HG03159 (cell line): ENCODE results near the gene MBD3L4.
"Not testable (repeated sequence)": the region's sequence is repeated elsewhere in the genome, so short reads cannot be mapped to it uniquely, and the experiment has no call there.

Experiments used
- ATAC-seq: cut with Tn5 transposase; IDR thresholded peaks from one replicate; pipeline ENCODE4 v1.9.1; 2021; ENCODE audit warnings: mild to moderate bottlenecking, moderate library complexity; ENCODE audit not compliant: unreplicated experiment

The MBD3L4 gene

DNA sequence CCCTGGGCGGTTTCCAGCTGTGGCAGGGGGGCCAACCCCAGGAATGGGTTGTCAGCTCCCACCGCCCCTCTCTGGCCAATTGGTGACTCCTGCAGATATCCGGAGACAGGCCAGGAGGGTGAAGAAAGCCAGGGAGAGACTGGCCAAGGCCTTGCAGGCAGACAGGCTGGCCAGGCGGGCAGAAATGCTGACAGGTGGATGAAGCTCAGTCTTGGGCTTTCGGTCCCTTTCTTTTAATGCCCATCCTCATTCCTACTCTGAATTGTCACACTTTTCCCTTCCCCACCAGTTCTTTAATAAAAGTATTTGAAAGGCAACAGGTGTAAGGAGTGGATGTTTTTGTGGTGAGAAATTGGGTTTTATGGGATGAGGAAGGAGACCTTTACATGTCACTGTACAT, 11.4 kb upstream of the MBD3L4 start:
- ATAC-seq = not testable (repeated sequence)

DNA sequence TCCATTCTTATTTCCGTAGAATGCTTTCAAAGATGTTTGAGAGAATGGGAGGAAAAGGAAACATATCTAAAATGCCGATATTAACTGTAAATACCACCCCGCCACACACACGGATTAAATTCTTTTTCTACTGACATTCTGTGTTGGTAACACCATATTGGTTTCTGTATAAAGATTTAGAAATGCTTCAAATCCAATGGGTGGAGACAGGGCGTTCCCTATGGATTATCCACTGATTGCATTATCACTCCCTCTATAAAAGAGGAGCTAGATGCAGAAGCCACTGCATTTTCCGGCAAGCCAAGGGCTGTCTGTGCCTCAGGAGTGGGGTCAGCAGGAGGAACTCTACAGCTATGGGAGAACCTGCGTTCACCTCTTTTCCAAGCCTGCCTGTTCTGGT, 9.0 kb upstream of the MBD3L4 start, which contains the start of gene MBD3L2:
Gene MBD3L2 (plus strand): TSS at position 301 of the 400 bp plus-strand sequence. CDS start 53 bp downstream, at position 354.
- not testable (repeated sequence) for ATAC-seq

DNA sequence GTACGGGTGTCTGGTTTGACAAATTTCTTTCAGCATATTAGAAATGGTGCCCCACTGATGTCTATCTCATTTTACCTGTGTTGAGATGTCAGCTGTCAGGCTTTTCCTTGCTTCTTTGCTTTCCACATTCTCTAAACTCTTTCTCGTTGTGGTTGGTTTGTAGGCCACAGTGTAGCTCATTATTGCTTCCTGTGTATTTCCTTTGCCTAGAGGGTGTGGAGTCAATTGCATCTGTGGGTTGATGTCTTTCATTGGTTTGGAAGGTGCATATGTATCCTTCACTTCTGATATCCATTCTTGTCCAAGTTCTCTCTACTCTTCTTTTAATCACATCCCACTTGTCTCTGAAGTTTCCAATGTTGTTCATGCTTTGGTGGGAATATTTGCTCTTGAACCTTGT, 1.6 kb upstream of the MBD3L4 start:
- not testable (repeated sequence) for ATAC-seq

GRCh38 chr19:7030278-7030677, 9.7 kb downstream of the MBD3L4 start, which contains the start of gene MBD3L5:
MBD3L5 (plus strand) TSS chr19:7030578; CDS start chr19:7030612, 34 bp downstream.
- not testable (repeated sequence) for ATAC-seq

- not testable (repeated sequence) for ATAC-seq
Measured at GRCh38 chr19:7028790-7029189, 11.2 kb downstream of the MBD3L4 start.

GRCh38 chr19:7021331-7021730, 18.6 kb downstream of the MBD3L4 start, which contains the start of gene MBD3L2B:
MBD3L2B (minus strand) TSS chr19:7021431; CDS start chr19:7021397, 34 bp downstream.
- ATAC-seq = not testable (repeated sequence)

DNA sequence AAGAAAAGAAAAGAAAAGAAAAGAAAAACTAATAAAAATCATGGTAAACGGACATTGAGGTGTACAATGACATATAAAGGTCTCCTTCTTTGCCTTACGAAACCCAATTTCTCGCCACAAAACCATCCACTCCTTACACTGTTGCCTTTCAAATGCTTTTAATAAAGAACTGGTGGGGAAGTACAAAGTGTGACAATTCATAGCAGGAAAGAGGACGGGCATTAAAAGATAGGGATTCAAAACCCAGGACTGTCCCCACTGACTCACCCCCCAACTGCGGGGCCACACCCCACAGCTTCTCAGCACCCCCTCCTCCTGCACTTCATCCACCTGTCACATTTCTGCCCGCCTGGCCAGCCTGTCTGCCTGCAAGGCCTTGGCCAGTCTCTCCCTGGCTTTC, 21.2 kb downstream of the MBD3L4 start:
- no peak for ATAC-seq

- no peak for ATAC-seq
Measured at GRCh38 chr19:7013678-7014077, 26.3 kb downstream of the MBD3L4 start.

DNA sequence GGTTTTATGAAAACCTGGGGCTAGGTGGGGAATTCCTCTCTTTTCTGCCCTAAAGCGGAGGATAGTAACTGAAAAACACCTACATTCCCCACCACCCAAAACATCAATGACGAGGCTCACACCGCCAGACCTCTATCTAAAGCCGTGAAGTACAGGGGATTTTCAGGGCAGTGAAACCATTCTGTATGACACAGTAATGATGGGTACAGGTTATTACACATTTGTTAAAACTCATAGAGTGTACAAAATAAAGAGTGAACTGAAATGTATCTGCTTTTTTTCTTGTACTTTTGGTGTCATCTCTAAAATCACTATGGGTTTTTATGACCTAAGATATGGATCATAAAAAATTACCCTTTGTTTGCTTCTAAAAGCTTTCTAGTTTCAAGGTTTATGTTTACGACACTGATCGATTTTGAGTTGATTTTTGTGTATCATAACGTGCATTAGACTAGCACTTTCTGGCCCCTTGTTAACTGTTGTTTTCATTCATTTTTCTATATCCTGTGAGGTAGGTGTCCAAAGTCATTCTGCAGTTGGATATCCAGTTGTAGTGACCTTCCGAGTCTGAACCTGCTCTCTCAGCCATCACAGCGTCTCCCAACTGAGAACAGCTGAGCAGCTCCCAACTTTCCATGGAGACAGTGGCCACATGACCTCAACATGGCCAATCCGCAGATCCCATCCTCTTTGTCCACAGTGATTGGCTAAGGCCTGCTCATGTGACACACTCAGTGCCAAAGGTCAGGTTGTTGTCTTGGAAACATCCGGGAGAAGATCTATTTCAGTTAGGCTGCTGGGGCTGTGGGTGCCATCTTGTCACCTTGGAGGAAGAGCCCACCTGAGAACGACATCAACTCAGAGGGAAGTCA, 29.0 kb downstream of the MBD3L4 start:
- no peak for ATAC-seq

DNA sequence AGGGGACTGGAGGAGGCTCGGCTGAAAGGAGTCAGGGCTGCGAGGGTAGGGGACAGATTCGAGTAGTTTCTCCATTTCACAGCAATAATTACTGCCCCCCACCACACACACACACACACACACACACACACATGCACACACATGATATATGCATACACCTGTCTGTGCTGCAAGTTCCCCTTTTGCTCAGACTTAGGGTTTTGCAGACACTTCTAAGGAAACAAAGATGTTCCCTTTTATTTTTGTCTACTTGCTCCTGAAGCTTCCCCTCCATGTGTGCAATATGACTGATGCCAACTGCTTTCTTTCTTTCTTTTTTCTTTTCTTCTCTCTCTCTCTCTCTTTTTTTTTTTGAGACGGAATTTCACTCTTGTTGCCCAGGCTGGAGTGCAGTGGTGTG, 32.1 kb downstream of the MBD3L4 start:
- no peak for ATAC-seq

DNA sequence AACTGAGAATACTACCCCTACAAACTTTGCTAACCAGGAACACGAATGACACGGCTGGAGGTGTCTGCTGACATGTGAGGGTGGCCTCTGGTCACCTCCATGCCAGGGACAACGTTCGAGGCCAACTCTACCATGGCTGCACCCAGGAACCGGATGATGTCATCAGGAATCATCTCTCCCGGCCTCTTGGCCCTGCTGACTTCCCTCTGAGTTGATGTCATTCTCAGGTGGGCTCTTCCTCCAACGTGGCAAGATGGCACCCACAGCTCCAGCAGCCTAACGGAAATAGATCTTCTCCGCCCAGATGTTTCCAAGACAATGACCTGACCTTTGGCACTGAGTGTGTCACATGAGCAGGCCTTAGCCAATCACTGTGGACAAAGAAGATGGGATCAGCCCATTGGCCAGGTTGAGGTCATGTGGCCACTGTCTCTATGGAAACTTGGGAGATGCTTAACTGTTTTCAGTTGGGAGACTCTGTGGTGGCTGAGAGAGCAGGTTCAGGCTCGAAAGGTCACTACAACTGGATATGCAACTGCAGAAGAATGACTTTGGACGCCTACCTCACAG, 33.8 kb downstream of the MBD3L4 start:
- no peak for ATAC-seq

DNA sequence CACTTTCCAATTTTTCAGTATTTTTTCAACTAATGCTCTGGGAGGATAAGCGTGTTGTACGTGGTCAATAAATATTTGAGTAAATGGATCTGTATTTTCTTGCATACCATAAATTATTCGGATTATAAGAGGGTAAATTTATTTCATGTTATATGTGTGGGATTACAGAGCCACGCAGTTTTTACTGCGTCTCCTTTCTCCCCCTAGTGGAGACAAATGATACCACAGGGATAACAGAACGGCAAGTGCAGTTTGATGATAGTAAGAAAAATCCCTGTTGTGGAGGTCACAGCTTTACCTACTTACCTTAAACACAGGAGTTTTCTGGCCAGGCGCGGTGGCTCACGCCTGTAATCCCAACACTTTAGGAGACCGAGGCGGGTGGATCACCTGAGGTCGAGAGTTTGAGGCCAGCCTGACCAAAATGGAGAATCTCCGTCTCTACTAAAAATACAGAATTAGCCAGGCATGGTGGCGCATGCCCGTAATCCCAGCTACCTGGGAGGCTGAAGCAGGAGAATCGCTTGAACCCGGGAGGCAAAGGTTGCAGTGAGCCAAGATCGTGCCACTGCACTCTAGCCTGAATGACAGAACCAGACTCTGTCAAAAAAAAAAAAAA, 35.6 kb downstream of the MBD3L4 start:
- ATAC-seq = no peak

DNA sequence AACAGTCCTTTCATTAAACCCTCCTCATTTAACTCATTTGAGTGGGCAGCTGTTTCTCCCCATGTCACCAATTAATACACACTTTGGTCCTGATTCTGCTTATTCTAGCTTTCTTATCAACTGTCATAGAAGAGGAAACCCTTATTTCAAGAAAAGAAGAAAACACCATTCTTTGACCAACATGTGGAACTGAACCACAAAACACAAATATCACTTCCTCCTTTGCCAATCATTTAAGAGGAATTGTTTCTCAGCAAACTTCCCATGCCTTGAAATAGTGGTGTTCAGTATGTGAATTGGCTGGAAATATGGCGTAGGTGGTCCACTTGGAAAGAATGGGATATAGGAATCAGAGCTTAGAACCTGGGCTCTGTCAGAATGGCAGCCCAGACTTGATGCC, 39.2 kb downstream of the MBD3L4 start:
- ATAC-seq = no peak

DNA sequence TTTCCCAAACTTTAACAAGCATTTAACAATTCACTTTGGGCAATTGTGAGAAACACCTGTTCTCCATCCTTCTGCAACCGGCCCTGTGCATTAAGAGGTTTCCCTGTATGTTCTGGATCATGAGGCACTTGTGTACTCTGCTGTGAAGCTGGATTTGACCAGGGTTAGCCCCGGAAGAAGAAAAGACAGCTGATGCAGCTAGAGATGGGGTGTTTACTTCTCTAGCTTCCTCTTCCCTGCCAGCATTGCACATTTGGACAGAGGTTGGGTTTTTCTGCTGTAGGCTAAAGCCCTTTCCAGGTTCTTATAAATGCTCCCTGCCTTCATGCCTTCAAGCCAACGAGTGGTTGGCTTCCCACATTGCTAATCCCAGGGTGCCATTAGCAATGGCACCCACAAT, 39.6 kb downstream of the MBD3L4 start:
- ATAC-seq = no peak

GRCh38 chr19:6999933-7000332, 40.0 kb downstream of the MBD3L4 start:
- no peak for ATAC-seq

DNA sequence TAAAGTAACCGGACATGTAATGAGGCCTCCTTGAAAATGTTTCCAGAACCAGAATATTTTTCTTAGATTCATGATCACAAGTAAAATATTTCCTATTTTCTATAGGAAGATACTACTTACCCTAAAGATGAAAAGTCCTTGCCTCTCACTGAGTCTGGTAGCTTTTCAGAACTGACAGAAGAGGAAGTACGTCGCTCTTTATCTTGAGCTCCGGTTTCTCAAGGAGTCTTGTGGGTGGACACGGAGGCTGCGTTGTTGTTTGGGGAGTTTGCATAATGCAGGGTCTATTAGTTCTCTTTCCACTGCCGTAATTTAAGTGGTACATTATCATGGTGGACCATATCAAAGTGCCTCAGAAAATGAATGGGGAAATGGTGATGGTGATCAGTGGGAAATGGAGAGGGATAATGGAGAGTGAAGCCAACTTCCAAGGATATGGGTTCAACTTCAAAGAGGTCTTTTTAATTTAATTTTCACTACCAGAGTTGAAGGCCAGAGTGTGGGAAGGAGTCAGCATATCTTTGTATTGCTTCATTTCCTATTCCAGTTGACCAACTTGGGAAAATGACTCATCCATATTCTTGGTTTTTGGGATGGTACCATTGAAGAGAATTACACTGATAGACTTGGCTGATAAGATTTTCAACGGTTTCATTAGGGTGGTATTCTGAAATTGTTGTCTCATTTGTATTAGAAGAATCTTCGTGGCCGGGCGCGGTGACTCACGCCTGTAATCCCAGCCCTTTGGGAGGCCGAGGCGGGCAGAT, 42.1 kb downstream of the MBD3L4 start:
- ATAC-seq = no peak

DNA sequence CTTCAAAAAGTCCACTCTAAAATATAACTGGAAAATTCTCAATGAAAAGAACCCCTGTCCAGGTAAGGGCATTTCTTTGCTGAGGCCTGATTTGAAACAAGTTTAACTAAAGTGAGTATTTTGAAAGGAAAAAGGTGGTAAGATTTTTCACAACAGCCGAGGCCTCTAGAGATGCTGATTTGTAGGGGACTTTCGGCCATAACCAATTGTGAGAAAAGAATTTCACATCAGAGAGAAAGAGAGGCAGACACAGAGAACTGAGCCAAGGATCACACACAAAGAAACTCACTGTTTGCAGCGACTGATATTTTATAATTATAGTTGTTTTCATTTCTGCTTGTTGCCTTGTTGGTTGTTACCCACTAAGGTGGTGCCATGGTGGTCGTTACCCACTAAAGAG, 43.2 kb downstream of the MBD3L4 start:
- ATAC-seq = no peak

GRCh38 chr19:6995054-6995453, 44.9 kb downstream of the MBD3L4 start:
- no peak for ATAC-seq

DNA sequence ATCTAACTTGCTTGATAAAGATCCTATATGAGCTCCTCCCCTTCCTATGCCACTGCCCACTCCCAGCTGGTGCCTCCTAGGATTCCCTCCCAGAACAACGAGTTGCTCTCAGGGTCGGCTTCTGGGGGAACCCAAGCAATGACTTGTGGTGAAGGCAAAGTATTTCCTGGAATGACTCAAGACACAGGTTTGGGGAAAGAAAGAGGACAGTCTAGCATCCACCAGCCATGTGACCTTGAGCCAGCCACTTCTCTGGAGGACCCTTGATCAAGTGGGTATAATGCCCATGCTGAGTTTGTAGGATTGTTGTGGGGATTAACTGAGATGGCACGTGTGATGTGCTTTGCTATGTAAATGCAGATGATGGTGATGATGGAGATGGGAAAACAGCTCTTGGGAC, 51.7 kb downstream of the MBD3L4 start:
- ATAC-seq = no peak

- ATAC-seq = no peak
Measured at GRCh38 chr19:6987850-6988249, 52.1 kb downstream of the MBD3L4 start.
